Epithelial cell of esophagus (primary cell): ENCODE measurements around the gene CRTC3.

ENCODE experiments used
- DNase-seq: peaks from one replicate; pipeline ENCODE4 v3.0.0; 2010; ENCODE audit warnings: low read depth
- H3K4me3 ChIP-seq: 2 replicates; pipeline ENCODE4 v1.5.1; 2011; ENCODE audit warnings: mild to moderate bottlenecking, low read length, control low read depth
- CTCF ChIP-seq: IDR thresholded peaks from 2 replicates; pipeline ENCODE4 v1.5.1; 2011; ENCODE audit warnings: low read depth, mild to moderate bottlenecking, low read length, control low read depth, inconsistent platforms; ENCODE audit not compliant: insufficient read depth; ENCODE audit errors: missing control alignments

CRTC3 gene

GRCh38 chr15:90582553-90582952, 52.8 kb downstream of the CRTC3 start:
- no peak for TF ChIP-seq CTCF
- no peak for DNase-seq
- no peak overlapping the region for H3K4me3 ChIP-seq

- TF ChIP-seq CTCF = no peak
- no peak overlapping the region for H3K4me3 ChIP-seq
- no peak for DNase-seq
Measured at GRCh38 chr15:90583471-90584252, 53.9 kb downstream of the CRTC3 start.

- TF ChIP-seq CTCF = no peak
- no peak overlapping the region for H3K4me3 ChIP-seq
- DNase-seq = no peak
Measured at GRCh38 chr15:90584841-90585240, 55.1 kb downstream of the CRTC3 start.

GRCh38 chr15:90585863-90586262, 56.1 kb downstream of the CRTC3 start:
- TF ChIP-seq CTCF = no peak
- no peak overlapping the region for H3K4me3 ChIP-seq
- no peak for DNase-seq

- H3K4me3 ChIP-seq = no peak overlapping the region
- DNase-seq = no peak
- TF ChIP-seq CTCF = no peak
Measured at GRCh38 chr15:90586948-90587347, 57.2 kb downstream of the CRTC3 start.

GRCh38 chr15:90588427-90588826, 58.7 kb downstream of the CRTC3 start:
- no peak for TF ChIP-seq CTCF
- DNase-seq = no peak
- no peak overlapping the region for H3K4me3 ChIP-seq

GRCh38 chr15:90591524-90591923, 61.8 kb downstream of the CRTC3 start:
- no peak for TF ChIP-seq CTCF
- H3K4me3 ChIP-seq = no peak overlapping the region
- DNase-seq = no peak
